CD4-positive, alpha-beta T cell treated with Interleukin-6 for 4 hours (primary cell): ENCODE data around the gene SLC22A9.

Source experiments
- DNase-seq: peaks from one replicate; pipeline ENCODE4 v3.0.0-alpha.2; 2020; ENCODE audit warnings: mixed read lengths

SLC22A9 gene

DNA sequence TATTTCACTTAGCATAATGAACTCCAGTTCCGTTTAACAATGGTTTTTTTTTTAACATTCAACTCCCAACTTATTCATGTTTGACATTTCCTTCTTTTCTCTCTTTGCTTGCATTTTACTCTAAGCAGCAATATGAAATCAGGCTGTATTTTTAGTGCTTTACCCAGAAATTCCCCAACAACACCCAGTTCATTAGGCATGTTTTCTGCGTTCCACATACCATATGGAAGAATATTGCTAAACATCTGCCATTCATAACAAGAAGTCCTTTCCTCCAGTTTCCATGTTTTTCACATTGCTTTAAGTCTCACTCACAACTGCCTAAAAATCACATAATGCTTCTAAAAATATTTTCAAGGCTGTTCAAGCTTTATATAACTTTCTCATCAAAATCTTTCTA lies 75.5 kb downstream of the SLC22A9 start:
- no peak for DNase-seq

DNA sequence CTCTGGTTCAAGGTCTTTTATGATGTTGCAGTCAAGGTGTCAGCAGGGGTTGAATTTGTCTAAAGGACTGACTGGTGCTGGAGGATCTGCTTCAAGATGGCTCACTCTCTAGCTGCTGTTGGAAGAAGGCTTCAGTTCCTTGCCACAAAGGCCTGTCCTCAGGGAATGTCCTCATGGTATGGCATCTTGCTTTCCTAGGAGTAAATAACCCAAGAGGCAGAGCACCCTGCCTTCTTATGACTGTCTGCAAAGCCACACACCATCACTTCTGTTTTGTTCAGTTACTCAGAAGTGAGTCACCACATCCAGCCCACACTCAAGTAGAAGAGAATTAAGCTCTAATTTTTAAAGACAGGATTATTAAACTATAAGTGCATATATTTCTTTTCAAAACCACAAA lies 76.1 kb downstream of the SLC22A9 start:
- DNase-seq = no peak

DNA sequence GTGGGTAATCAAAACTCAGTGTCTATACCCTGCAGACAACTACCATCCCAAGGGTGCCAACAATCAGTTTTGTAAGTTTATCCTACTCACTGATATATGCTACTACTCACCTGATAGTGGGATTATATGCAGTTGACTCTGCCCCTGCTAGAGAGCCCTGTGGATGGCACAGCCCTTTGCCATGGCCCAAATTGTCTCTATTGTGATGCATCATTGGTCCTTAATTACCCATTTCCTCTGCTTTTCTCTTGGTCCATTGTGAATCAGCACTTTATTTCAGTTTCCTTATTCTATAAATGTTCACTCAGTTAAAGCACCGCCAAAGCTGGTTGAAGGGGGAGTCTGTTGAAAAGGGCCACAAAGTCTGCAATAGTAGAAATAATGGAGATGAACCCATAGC lies 79.1 kb downstream of the SLC22A9 start:
- no peak for DNase-seq

DNA sequence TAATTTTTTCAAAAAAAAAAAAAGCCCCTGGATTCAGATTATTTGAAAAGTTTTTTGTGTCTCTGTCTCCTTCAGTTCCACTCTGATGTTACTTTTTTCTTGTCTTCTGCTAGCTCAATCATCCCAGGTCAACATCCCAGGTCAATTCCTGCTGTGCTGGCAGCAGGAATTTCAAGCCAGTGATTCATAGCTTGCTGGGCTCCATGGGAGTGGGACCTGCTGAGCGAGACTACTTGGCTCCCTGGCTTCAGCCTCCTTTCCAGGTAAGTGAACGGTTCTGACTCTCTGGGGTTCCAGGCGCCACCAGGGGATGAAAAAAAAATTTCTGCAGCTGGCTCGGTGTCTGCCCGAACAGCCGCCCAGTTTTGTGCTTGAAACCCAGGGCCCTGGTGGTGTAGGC lies 90.0 kb downstream of the SLC22A9 start:
- no peak for DNase-seq
